ENCODE results near the gene RGS12. TPM values are rescaled to one million over a fixed set of nuclear protein-coding genes. Genes with fewer than 3 reads are reported as not detected.

RGS12 gene
- total RNA-seq, 1 donor from 2014 or later: 116 TPM

GRCh38 chr4:3263876-3264193 is 29.0 kb upstream of the RGS12 start:
- Mint-ChIP-seq H3K36me3 (ENCODE audit: low read depth, unreplicated experiment) (no peaks in the 10 kb centered on the region), H3K27me3 (ENCODE audit: unreplicated experiment) (peaks cover 8% of the 10 kb centered on the region), H3K4me3 (ENCODE audit: unreplicated experiment) (no peak overlapping the region), H3K4me1 (ENCODE audit: unreplicated experiment) (no peaks in the 10 kb centered on the region), H3K27ac (ENCODE audit: unreplicated experiment) (no peak overlapping the region), H3K9me3 (ENCODE audit: unreplicated experiment) (no peaks in the 10 kb centered on the region)
- no peak for TF ChIP-seq CTCF (IDR thresholded peaks at IDR 0.05; ENCODE audit: unreplicated experiment)
- DNase-seq (ENCODE audit: low spot score): no peak

GRCh38 chr4:3266076-3266475 is 26.7 kb upstream of the RGS12 start:
- no peaks in the 10 kb centered on the region for H3K9me3 Mint-ChIP-seq (ENCODE audit: unreplicated experiment)
- no peak for TF ChIP-seq CTCF (IDR thresholded peaks at IDR 0.05; ENCODE audit: unreplicated experiment)
- peaks cover 8% of the 10 kb centered on the region for H3K27me3 Mint-ChIP-seq (ENCODE audit: unreplicated experiment)
- H3K36me3 Mint-ChIP-seq (ENCODE audit: low read depth, unreplicated experiment): no peaks in the 10 kb centered on the region
- DNase-seq (ENCODE audit: low spot score): no peak
- no peak overlapping the region for H3K27ac Mint-ChIP-seq (ENCODE audit: unreplicated experiment)
- H3K4me1 Mint-ChIP-seq (ENCODE audit: unreplicated experiment): no peaks in the 10 kb centered on the region
- no peak overlapping the region for H3K4me3 Mint-ChIP-seq (ENCODE audit: unreplicated experiment)

- peaks cover 6% of the 10 kb centered on the region for H3K4me1 Mint-ChIP-seq (ENCODE audit: unreplicated experiment)
- H3K27me3 Mint-ChIP-seq (ENCODE audit: unreplicated experiment): peaks cover 7% of the 10 kb centered on the region
- H3K9me3 Mint-ChIP-seq (ENCODE audit: unreplicated experiment): no peaks in the 10 kb centered on the region
- no peak for DNase-seq (ENCODE audit: low spot score)
- TF ChIP-seq CTCF (IDR thresholded peaks at IDR 0.05; ENCODE audit: unreplicated experiment): no peak
- H3K27ac Mint-ChIP-seq (ENCODE audit: unreplicated experiment): no peak overlapping the region
- H3K36me3 Mint-ChIP-seq (ENCODE audit: low read depth, unreplicated experiment): no peaks in the 10 kb centered on the region
- no peak overlapping the region for H3K4me3 Mint-ChIP-seq (ENCODE audit: unreplicated experiment)
These were observed 25.0 kb upstream of the RGS12 start for GRCh38 chr4:3267576-3268394.

GRCh38 chr4:3268395-3269104 is 24.3 kb upstream of the RGS12 start:
- Mint-ChIP-seq H3K36me3 (ENCODE audit: low read depth, unreplicated experiment) (no peaks in the 10 kb centered on the region), H3K4me1 (ENCODE audit: unreplicated experiment) (peaks cover 6% of the 10 kb centered on the region), H3K9me3 (ENCODE audit: unreplicated experiment) (no peaks in the 10 kb centered on the region), H3K27ac (ENCODE audit: unreplicated experiment) (no peak overlapping the region), H3K27me3 (ENCODE audit: unreplicated experiment) (peaks cover 7% of the 10 kb centered on the region), H3K4me3 (ENCODE audit: unreplicated experiment) (no peak overlapping the region)
- TF ChIP-seq CTCF (IDR thresholded peaks at IDR 0.05; ENCODE audit: unreplicated experiment): no peak
- DNase-seq (ENCODE audit: low spot score): no peak
